HG03103 (cell line): ENCODE results near the gene DAAM1.

ENCODE experiments used
- ATAC-seq: cut with Tn5 transposase; IDR thresholded peaks from one replicate; pipeline ENCODE4 v1.9.1; 2021; ENCODE audit warnings: low read depth; ENCODE audit not compliant: unreplicated experiment

DAAM1 gene

DNA sequence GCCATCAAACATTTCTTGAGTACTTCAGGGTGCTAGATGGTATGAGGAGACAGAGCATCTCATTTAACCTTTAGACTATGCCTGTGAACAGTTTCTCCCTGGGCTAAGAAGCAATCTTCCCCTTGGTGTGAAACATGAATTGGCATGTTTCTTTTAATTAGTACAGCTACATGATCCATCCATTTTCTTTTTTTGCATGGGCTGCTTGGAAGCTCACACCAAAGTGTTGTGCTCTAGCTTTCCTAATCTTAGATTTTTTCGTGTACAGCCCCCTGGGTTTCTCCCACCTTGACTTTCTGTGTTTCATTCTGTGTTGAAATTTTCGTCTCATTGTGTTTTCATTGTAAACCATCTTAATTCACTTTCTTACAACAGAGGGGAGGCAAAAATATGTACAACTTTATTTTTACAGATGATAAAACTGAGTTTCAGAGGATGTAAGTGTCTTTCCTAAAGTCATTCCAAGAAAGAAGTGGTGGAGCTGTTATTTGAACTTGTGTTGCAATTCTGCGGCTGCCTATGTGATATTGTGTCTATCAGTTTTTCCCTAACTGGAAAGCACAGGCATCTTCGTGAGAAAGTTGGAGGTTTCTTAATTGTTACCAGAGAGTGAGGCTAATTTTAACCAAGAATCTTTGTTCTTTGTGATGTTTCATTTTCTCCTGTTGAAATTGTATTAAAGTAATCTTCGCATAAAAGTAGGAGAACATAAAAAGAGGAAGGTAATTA is 64.5 kb downstream of the DAAM1 start:
- no peak for ATAC-seq

DNA sequence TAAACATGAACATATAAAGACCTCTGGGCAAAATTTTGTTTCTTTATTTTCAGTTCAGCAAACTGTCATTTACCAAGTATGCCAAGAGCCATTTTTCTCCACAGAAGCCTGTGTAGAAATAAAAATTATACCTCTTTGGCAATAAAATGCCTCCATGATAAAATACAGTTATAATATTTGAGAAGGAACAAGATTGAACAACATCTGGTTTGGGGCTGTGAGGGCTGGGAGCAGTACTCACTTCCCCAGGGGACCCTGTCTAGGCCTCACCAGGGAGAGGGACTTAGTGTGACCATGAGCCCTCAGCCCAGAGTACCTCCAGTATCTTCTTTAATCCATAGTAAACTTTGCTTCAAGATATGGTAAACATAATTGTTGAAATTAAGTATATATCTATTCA is 65.1 kb downstream of the DAAM1 start:
- no peak for ATAC-seq

DNA sequence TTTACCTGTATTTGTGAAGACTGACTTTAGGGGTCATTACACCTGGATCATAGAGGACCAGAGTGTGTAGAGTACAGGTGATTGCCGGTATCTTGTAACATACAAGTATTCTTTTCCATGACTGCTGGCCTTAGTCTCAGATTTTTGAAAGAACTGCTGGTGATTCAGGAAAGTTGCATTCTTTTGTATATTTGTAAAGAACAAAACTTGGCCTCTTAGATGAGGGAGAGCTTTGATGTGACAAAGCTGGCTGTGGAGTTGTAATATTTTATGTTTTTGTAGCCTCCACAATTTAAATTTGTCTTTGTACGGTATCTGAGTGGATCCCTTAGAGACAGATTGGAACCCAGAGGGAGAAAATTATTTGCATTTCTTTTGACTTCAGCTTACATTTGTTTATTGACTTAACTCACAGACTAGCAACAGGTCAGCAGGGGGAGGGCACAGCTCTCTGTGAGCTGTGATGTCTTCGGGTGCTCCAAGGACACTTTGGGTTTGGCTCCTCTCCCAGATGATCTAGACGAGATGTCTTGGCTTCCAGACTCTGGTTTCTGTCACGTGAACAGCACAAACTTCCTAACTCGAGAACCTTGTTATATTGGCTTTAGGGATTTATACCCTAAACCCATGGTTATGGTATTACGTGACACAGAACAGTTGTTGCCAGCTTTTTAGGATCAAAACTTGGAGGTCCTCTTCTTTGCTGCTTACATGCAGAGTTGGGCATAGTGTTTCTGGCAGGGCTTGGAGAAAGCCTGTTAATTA is 65.9 kb downstream of the DAAM1 start:
- no peak for ATAC-seq

DNA sequence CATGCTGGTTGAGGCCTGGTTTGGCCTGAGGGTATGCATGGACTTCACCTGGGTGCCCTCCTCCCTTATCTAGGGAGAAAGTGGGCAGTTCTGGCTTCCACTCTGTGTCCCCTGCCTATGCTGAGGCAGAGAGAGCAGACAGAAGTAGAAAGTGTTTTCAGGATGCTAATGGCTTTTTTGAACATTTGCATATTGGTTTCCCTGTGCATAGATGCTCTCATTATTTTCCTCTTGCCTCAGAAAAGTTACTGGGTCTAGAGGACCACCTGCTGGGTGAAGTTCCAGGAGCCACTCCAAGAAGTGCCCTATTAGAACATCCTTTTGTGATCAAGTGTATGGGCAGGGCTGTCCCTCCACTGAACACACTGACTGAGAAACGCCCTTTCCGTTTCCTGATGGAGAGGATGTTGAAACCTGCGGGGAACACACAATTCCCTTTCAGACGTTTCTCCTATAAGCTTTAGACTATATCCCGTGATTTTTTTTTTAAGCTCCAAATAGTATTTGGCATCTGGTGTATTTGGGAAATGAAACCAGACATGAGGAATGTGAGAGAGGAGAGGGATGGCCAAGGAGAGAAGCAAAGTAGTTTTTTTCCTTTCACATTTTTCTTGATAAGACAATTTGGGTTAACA is 66.6 kb downstream of the DAAM1 start:
- no peak for ATAC-seq

DNA sequence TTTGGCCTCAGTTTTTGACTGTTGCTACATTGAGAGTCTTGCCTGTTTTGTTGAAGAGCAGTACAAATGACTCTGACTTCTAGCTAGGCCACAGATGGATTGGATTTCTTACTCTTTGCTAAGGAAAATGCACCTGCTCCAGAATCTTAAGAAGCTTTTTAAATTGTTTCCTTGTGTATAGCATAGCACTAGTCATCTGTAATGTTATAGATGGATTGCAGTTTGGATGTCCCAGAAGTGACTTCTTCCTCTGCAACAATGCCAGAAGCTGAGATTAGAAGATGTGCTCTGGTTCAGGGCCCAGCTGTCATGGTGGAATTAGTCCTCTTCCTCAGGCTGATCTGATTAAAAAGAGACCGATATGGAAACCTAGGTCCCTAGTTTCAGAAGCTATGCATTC is 67.9 kb downstream of the DAAM1 start:
- ATAC-seq = no peak

DNA sequence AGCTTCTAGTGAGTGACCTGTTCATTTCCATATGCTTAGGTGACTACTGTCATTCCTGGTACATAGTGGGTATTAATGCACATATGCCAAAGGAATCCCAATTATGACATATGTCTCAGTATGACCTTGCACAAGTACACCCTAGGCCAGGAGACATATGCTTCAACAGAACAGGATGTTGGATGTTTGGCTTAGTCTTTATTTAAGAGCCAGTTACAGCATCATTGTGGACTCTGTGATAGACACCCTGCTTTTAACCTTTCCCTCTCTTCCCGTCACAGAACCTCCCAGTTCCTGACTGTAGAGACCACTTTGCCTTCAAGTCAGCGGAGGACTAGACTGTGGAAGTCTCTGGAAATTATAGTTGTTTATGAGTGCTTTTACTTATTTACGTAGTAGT is 72.9 kb downstream of the DAAM1 start:
- ATAC-seq = no peak

DNA sequence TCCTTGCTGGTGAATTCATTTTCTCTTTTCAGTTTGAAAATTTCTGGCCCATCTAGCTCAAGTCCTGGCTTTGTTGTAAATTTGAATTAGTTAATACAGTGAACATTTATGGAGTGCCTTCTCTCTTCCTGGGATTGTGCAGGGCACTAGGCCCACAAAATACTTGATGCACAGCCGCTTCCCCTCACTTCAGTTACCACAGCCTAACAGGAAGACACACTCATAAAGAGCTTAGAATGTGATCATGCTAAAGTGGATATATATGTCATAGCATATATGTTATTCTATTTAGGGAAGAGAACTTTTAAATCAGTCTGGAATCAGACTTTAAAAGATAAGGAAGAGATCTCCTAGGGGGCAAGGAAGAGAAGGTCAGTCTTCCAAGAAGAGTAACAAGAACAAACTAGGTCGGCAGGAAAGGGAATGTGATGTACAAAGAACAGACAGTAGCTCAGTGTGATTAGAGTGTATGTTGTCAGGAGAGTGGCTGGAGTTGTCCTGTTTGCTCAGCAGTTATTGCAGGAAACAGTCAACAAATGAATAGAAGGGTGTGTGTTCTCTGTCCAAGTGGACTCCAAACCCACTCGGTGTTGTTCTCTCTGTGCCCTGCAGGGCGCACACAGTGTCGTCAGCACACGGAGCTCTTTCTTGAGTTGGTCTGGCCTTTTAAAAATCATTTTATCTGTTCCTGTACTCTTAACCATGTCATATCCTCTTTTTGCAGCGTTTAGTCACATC is 74.4 kb downstream of the DAAM1 start:
- no peak for ATAC-seq

DNA sequence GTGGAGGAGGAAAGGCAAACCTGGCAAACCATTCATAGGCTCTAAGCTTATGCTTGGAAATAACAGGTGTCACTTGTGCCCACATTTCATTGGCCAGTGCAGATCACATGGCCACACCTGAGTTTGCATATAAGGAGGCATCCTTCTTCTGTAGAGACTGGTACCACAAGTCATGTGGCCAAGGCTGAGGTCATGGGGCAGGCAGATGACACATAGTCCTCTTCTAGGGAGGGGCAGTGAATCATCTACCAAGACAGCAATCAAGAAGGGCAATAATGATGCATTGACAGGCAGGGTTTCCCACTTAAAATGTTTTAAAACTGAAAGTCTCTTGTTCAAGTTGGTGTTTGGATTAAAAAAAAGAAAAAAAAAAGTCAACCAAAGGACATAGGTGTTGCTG is 77.3 kb downstream of the DAAM1 start:
- no peak for ATAC-seq

DNA sequence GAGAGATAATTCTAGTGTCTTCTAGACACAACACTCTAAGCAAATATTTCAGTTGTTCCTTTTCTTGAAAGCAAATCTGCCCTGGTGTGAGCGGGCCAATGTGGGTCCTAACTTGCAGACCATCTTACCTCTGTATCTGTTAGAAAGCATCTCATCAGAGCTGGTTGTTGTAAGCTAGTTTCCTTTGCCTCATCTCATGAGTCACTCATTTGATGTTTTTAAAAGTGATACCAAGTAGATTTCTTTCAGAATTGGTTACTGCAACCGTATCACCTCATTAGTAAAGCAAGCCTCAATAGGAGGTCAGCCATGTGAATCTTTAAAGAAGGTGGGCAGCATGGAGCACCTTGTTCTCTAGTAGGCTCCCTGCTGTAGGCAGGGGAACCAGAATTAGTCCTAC is 78.6 kb downstream of the DAAM1 start:
- ATAC-seq = no peak

DNA sequence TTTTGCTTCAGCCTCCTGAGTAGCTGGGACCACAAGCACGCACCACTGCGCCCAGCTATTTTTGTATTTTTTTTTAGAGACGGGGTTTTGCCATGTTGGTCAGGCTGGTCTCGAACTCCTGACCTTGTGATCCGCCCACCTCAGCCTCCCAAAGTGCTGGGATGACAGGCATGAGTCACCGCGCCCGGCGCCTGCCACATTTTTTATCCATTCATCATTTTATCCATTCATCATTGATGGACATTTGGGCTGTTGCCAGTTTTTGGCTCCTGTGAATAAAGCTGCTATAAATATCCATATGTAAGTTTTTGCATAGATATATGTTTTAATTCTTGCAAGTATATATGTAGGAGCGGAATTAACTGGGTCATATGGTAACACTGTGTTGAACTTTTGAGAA is 79.5 kb downstream of the DAAM1 start:
- no peak for ATAC-seq

DNA sequence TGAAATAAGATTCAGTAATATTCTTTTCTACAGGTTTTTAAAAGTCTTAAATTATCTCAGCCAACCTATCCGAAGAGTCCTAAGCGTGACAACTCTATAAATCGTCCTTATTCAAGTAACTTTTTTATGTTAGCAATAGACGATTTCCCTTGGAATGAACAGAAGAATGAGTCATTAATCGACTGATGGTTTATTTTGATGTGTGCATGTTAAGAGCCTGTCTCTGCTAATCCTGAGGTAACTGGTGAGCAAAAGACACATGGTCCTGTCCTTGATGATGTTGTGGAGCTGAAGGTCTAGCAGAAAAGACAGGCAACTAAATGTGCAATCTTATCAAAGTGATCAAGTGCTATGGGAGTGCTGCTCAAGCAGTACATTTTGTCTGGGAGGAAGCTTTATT is 80.4 kb downstream of the DAAM1 start:
- no peak for ATAC-seq

DNA sequence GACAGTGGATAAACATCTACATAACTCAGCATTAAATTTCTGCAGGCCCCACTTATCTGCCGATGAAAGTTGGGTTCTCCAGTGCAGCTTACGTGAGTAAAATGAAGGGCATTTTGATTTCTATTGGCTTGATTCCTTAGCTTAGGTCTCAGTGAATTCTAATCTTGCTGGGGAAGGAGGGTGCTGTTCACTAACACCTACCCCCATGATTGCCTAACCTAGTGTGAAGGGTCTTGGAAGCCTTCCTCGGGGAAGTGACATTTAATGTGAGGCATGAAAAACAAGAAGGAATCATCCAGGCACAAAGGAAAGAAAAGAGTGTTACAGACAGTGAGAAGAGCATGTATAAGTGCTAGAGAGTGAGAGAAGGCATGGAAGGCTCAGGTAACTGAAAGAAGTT is 81.0 kb downstream of the DAAM1 start:
- ATAC-seq = no peak

DNA sequence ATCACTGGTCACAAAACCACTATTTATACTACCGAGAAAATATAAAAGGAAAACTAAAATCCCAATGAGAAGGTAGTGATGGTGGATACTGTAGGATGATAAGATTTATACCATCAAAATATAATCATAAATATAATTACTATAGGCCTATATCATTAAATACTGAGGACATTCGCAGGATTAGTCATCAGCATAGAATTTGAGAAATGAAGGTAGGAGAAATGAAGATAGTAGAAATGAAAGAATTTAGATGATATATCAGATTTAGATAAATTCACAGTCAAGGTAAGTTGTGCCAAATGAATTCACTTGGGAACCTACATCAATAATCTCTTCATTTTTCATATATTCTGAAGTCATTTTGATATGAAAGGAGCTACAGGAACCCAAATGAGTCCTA is 82.8 kb downstream of the DAAM1 start:
- ATAC-seq = no peak

DNA sequence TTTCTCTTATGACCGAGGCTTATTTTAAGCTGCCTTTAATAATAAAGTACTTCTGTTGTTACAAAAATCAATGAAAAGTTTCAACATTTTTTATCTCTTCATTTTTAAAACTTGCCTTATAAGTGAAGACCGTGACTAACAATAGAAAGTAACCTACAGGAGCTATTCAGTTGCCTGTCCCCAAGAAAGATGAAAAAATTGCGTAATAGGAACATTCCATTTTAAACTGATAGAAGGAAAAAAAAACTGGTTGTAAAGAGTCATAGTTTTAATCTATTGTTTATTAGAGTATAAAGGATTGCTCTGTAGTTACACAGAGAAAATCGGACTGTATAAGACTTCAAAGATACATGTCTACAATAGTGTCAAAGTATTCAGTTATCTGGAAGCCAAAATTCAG is 83.3 kb downstream of the DAAM1 start:
- no peak for ATAC-seq

DNA sequence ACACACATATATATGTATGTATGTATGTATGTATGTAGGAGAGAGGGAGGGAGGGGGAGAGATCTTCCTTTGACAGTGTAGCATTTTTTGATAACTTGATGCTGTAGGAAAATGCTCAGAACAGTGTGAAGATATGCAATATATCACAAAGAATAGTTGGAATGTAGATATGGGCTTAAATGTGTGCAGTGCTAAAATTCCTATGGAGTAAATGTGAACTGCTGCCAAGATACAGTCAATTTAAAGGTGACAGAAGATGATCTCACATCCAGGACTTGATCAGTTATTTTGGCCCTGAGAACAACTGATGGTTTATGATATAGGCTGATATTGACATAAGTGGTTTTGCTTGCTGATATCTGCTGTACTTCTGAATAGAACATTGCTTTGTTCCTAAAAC is 84.2 kb downstream of the DAAM1 start:
- no peak for ATAC-seq

DNA sequence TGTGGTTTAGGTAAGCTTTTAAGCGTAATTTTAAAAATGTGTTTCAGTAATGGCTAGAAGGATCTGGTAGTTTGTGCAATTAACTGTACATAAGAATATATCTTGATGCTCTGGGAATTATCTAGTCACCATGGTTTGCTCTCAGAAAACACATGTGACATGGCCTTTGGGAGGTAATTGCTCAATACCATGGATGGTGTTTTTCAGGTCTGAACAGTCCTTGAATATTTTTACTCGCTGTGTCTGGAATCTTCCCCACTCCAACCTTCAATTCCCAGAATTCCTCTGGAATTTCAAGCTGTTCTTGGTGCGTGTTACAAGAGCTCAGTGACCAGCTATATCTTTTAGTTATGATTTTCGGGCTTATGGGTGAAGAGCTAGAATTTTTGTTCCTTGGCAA is 85.3 kb downstream of the DAAM1 start:
- ATAC-seq = no peak

DNA sequence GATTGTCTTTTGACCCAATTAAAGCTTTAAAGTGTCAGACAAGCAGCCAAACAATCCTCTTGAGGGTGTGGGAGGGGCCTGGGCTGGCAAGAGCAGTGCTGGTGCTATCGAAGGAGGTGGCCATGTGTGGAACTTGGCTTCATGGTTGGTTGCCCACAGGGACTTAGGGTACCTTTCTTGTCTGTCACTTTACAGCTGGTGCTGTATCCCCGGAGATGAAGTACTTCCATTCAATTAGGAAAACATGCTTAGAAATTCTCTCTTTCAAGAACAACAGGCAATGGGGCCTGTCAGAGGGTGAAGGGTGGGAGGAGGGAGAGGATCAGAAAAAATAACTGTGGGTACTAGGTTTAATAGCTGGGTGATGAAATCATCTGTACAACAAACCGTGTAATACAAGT is 86.5 kb downstream of the DAAM1 start:
- no peak for ATAC-seq

DNA sequence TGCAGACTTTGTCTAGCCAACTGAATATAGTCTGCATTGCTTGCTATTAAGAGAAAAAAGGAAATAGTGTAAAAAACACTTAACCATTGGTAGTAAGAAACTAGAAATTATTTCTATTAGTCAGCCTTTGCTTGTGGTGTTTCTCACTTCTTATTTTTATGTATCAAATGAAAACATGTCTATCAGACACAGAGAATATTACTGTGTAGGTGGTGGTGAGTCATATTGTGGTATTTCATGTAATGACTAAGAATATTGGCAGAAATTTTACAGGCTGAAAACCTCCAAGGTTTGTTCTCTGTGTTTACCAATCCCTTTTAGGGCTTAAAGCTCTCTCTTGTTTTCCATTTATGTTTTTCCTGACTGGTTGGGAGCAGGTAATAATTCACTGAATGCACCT is 87.2 kb downstream of the DAAM1 start:
- peak; percentile 95 for ATAC-seq

DNA sequence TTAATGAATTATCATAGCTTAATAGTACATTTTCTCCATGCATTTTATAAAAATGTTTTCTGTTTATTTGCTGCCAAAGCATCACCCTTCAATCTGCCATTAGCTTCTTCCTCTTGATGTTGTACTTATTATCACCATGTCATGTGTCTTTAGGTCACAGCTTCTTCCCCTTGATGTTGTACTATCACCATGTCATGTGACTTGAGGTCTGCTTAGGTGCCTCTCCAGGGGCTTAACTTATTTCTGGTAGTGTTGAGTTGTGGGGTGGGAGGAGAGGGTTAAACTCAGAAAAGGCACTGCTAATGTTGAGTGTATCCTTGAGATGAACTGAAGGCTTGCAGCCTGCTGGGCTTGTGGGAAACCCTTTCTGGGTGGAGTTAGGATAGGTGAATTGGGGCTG is 87.8 kb downstream of the DAAM1 start:
- no peak for ATAC-seq

DNA sequence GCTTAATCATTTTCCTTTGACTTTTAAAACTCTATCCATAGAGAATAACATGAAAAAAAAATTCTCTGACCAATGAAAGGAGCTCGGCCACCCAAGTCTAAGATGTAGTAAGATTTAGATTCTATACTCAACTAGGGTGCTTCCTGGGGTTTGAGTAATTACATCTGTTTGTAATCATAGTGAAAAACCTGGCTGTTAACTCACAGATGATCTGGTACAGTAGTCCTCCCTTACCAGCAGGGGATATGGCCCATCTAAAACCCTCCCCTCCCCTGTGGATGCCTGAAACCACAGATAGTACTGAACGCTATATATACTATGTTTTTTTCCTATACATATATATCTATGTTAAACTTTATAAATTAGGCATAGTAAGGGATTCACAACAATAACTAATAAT is 89.2 kb downstream of the DAAM1 start:
- no peak for ATAC-seq

DNA sequence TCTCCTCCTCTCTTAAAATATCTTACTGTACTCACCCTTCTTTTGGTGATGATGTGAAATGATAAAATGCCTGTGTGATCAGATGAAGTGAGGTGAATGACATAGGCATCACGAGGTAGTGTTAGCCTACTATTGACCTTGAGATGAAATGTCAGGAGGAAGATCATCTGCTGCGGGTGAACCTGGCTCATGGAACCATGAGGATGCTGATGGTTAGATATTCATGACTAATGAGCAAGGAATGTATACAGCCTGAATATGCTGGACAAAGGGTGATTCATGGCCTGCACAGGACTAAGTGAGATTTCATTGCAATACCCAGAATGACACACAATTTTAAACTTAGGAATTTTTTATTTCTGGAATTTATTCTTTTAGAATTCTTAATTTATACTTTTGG is 89.6 kb downstream of the DAAM1 start:
- no peak for ATAC-seq
